ENCODE data around the gene SLC1A2.

DNA sequence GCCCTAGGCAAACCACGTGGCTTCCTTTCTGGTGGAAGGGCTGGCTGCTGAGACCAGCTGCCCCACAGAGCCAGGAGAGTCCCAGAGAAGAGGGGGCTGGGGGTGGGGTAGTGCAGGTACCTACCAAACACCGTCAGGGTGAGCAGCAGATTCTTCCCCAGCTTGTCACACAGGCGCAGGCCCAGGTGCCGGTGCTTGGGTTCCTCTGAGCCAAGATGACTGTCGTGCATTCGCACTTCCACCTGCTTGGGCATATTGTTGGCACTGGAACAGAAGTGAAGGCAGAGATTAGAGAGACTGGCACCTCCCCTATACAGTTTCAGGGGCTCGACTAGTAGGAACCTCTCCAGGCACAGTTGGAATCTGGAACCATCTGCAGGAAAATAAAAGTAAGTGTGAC lies 102.1 kb downstream of the SLC1A2 start:
- TF ChIP-seq, protein P1, sequence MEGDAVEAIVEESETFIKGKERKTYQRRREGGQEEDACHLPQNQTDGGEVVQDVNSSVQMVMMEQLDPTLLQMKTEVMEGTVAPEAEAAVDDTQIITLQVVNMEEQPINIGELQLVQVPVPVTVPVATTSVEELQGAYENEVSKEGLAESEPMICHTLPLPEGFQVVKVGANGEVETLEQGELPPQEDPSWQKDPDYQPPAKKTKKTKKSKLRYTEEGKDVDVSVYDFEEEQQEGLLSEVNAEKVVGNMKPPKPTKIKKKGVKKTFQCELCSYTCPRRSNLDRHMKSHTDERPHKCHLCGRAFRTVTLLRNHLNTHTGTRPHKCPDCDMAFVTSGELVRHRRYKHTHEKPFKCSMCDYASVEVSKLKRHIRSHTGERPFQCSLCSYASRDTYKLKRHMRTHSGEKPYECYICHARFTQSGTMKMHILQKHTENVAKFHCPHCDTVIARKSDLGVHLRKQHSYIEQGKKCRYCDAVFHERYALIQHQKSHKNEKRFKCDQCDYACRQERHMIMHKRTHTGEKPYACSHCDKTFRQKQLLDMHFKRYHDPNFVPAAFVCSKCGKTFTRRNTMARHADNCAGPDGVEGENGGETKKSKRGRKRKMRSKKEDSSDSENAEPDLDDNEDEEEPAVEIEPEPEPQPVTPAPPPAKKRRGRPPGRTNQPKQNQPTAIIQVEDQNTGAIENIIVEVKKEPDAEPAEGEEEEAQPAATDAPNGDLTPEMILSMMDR (IDR thresholded peaks at IDR 0.05; ENCODE audit: low read depth, low read length), result no peak
- TF ChIP-seq EZH2phosphoT487 (IDR thresholded peaks at IDR 0.05; ENCODE audit: low read depth), result no peak
